Colonic mucosa (tissue), 4 donors: ENCODE data around the gene OOEP. TPM values are rescaled to one million over a fixed set of nuclear protein-coding genes. Genes with fewer than 3 reads are reported as not detected.

Experiments
- DNase-seq: peaks from one replicate; pipeline ENCODE4 v3.0.0-alpha.2; 2020
- H3K27ac ChIP-seq: fragments of 200-600 bp; one replicate; pipeline ENCODE4 v1.8.0; 2021
- H3K27me3 ChIP-seq: fragments of 200-600 bp; one replicate; pipeline ENCODE4 v1.8.0; 2021
- H3K36me3 ChIP-seq: fragments of 200-600 bp; one replicate; pipeline ENCODE4 v1.8.0; 2021
- H3K4me1 ChIP-seq: fragments of 200-600 bp; one replicate; pipeline ENCODE4 v1.8.0; 2021; ENCODE audit warnings: mild to moderate bottlenecking
- H3K4me3 ChIP-seq: fragments of 200-600 bp; one replicate; pipeline ENCODE4 v1.8.0; 2021
- H3K9ac ChIP-seq, 2 donors: one replicate each; pipeline ENCODE4 v1.7.0; 2013; ENCODE audit warnings: control low read depth in 2 of 2, low read depth in 2 of 2, low read length in 2 of 2
- H3K9me3 ChIP-seq: fragments of 200-600 bp; one replicate; pipeline ENCODE4 v1.8.0; 2021
- CTCF ChIP-seq: fragments of 200-600 bp; IDR thresholded peaks from one replicate; pipeline ENCODE4 v1.8.0; 2022; ENCODE audit warnings: antibody characterized with exemption, mild to moderate bottlenecking
- intact Hi-C: fragments of 100-400 bp; cut with DNase I; formaldehyde crosslinking; loops from one replicate; pipeline ENCODE4 v1.14.1; 2022
- total RNA-seq, 2 donors: library from RNA; stranded (reverse); fragmentation: NEBNext Ultra II Directional in 1 of 2; extraction: Animal tissue kit (Norgen Biotek cat#: 25700) in 1 of 2; gene quantifications; one replicate each; pipeline ENCODE4 v1.2.1, GENCODE V29; 2021
- donor health status: healthy.
- donor health status: DM: no; HTN: no; CAD: no.
- donor health status: DM: no; HTN: no; CAD: no.

OOEP gene
- total RNA-seq, 2 donors from 2014 or later = not detected

- no peak for TF ChIP-seq CTCF
Measured at GRCh38 chr6:73325656-73326055, 44.0 kb downstream of the OOEP start.

GRCh38 chr6:73323323-73323722 is 46.4 kb downstream of the OOEP start:
- intact Hi-C loops = no loop called here
- Histone ChIP-seq H3K9me3 (no peaks in the 10 kb centered on the region), H3K4me1 (no peaks in the 10 kb centered on the region), H3K27ac (no peak overlapping the region), H3K36me3 (no peaks in the 10 kb centered on the region), H3K9ac (no peak overlapping the region), H3K27me3 (no peaks in the 10 kb centered on the region), H3K4me3 (no peak overlapping the region)
- no peak for DNase-seq
- TF ChIP-seq CTCF = no peak

More at GRCh38 chr6:73325656-73326055, 44.0 kb downstream of the OOEP start:
- Histone ChIP-seq H3K9ac (no peak overlapping the region), H3K27me3 (no peaks in the 10 kb centered on the region), H3K4me1 (no peaks in the 10 kb centered on the region), H3K9me3 (no peaks in the 10 kb centered on the region), H3K27ac (no peak overlapping the region), H3K36me3 (no peaks in the 10 kb centered on the region), H3K4me3 (no peak overlapping the region)
- no peak for DNase-seq
- intact Hi-C loops = loop anchor here (5.0 kb wide), 2 partner anchors 38 to 913 kb away; no protein-coding TSS in a partner anchor

Other genes with a start within 250 kb of the OOEP start
- not detected for gene KHDC1L, start 144.4 kb downstream of the OOEP start, total RNA-seq
- gene KHDC1, start 106.7 kb downstream of the OOEP start, total RNA-seq = 1 to 10 TPM in 1 of 2 donors, under 1 TPM in 1; 0.69 to 1.8 TPM
- not detected for gene DPPA5, start 15.6 kb downstream of the OOEP start, total RNA-seq
- not detected for gene KHDC3L, start 7.2 kb downstream of the OOEP start, total RNA-seq
- under 1 TPM in 1 of 2 donors, not detected in 1; 0.16 TPM for gene DDX43, start 24.9 kb upstream of the OOEP start, total RNA-seq
- 1 to 10 TPM; 4.1 to 5.6 TPM for gene CGAS, start 82.4 kb upstream of the OOEP start, total RNA-seq
- gene MTO1, start 91.8 kb upstream of the OOEP start, total RNA-seq = 10 to 100 TPM; 25.5 to 29.2 TPM
- 1,000 to 10,000 TPM; 7,049 to 8,990 TPM for gene EEF1A1, start 151.1 kb upstream of the OOEP start, total RNA-seq